ENCODE results near the gene RAB28. TPM values are rescaled to one million over a fixed set of nuclear protein-coding genes. Genes with fewer than 3 reads are reported as not detected.

RAB28 gene
- total and polyA plus RNA-seq, 5 donors = 17.1 to 27.6 (median 22.3) TPM

DNA sequence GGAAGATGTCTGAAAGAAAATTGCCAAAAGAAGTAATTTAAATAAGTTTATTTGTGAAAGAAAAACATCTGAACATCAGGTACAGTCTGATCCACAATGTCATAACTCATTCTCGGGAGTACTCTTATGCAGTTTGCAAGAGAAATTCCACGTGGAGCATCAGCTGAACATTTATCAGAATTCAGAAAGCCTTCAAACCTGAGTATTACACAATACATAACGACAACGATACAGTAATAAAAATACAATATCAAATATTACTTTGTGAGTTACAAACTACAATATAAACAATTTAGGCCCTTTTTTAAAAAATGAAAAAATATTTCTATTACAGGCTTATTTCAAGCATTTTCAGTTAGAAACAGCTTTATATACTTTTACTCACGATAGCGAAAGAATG, 116.4 kb downstream of the RAB28 start:
- Histone ChIP-seq H3K27me3 (ENCODE audit: control insufficient read depth, insufficient read depth) (no peaks in the 10 kb centered on the region), H3K9me3 (ENCODE audit: control insufficient read depth, low read length) (no peaks in the 10 kb centered on the region), H3K27ac (ENCODE audit: low read length) (no peak overlapping the region), H3K4me3 (ENCODE audit: low read length) (no peak overlapping the region), H3K4me1 (ENCODE audit: control insufficient read depth, insufficient read depth, low read length) (peaks cover 1% of the 10 kb centered on the region)
- intact Hi-C loops (cut with DNase I) = no loop called here
- ATAC-seq (no peak), DNase-seq (no peak)
- 97% methylated on average over 6 of the region's 6 CpGs for WGBS

DNA sequence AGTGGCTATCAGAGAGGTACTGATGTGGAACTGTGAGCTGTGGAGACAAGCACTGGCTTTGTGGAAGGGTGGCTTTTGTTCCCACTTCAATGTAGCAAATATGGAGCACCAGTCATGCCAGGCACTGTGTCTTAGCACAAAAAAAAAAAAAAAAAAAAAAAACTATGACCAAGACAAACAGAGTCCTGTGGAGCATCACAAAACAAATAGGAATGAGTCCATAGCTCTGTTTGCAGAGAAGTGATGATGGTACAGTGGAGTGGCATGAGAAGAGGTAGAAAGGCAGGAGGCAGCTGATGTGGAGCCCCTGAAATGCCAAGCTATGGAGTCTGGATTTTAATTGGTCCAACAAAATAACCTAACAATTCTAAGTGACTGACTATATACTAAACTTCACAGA, 116.9 kb downstream of the RAB28 start:
- Histone ChIP-seq H3K27ac (ENCODE audit: low read length) (no peak overlapping the region), H3K4me3 (ENCODE audit: low read length) (no peak overlapping the region), H3K9me3 (ENCODE audit: control insufficient read depth, low read length) (no peaks in the 10 kb centered on the region), H3K4me1 (ENCODE audit: control insufficient read depth, insufficient read depth, low read length) (peaks cover 1% of the 10 kb centered on the region), H3K27me3 (ENCODE audit: control insufficient read depth, insufficient read depth) (no peaks in the 10 kb centered on the region)
- DNase-seq = no peak
- intact Hi-C loops (cut with DNase I) = no loop called here
- ATAC-seq = no peak

GRCh38 chr4:13365195-13365594, 118.9 kb downstream of the RAB28 start:
- WGBS = 59% methylated on average over 3 of the region's 3 CpGs
- Histone ChIP-seq H3K4me1 (ENCODE audit: control insufficient read depth, insufficient read depth, low read length) (peaks cover 1% of the 10 kb centered on the region), H3K27me3 (ENCODE audit: control insufficient read depth, insufficient read depth) (no peaks in the 10 kb centered on the region), H3K4me3 (ENCODE audit: low read length) (no peak overlapping the region), H3K27ac (ENCODE audit: low read length) (no peak overlapping the region), H3K9me3 (ENCODE audit: control insufficient read depth, low read length) (no peaks in the 10 kb centered on the region)
- intact Hi-C loops (cut with DNase I) = no loop called here
- DNase-seq (no peak), ATAC-seq (no peak)

- WGBS = 94% methylated on average over 6 of the region's 6 CpGs
- no peaks in the 10 kb centered on the region for H3K9me3 ChIP-seq (ENCODE audit: control insufficient read depth, low read length)
- peaks cover 1% of the 10 kb centered on the region for H3K4me1 ChIP-seq (ENCODE audit: control insufficient read depth, insufficient read depth, low read length)
- DNase-seq = peak in 1 of 3 donors; percentile 29
- no peak overlapping the region for H3K4me3 ChIP-seq (ENCODE audit: low read length)
- H3K27ac ChIP-seq (ENCODE audit: low read length) = no peak overlapping the region
- intact Hi-C loops (cut with DNase I) = no loop called here
- H3K27me3 ChIP-seq (ENCODE audit: control insufficient read depth, insufficient read depth) = no peaks in the 10 kb centered on the region
- no peak for ATAC-seq
Measured at GRCh38 chr4:13364653-13365052, 119.5 kb downstream of the RAB28 start.

DNA sequence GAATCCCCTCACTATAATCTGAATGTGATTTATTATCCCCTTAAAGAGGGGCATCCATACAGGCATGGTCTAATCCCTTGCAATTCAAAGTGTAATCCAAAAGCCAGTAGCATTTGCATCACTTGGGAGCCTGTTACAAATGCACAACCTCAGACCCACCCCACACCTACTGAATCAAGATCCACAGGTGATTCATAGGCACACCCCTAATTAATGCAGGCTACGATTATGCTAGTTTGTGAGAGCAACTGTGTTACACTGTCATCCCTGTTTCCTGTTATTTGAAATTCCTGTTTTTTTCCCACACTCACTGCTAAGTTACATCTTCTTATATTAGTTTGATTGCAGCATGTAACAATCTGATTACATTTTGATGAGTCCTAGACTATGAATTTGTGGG, 120.0 kb downstream of the RAB28 start:
- H3K27me3 ChIP-seq (ENCODE audit: control insufficient read depth, insufficient read depth) = no peaks in the 10 kb centered on the region
- ATAC-seq = no peak
- DNase-seq = no peak
- H3K9me3 ChIP-seq (ENCODE audit: control insufficient read depth, low read length) = no peaks in the 10 kb centered on the region
- H3K4me3 ChIP-seq (ENCODE audit: low read length) = no peak overlapping the region
- WGBS = 95% methylated on average over 1 of the region's 1 CpG
- intact Hi-C loops (cut with DNase I) = no loop called here
- peaks cover 1% of the 10 kb centered on the region for H3K4me1 ChIP-seq (ENCODE audit: control insufficient read depth, insufficient read depth, low read length)
- no peak overlapping the region for H3K27ac ChIP-seq (ENCODE audit: low read length)

DNA sequence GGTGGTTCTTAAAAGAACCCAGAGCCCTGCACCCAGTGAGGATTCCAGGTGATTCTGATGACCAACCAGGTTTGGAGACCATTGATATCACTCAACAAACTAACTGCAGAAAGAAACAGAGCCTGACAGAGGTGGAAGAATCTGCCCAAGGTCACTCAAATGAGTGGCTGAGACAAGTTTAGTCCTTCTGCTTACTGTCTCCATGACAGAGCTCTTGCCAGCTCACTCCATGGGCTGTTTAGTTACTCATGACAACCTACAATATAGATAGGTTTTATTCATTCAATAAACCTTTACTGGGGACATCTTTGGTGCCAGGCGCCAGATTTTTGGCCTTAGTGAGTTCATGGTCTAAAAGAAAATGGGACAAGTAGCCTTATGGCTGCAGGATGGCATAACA, 124.3 kb downstream of the RAB28 start:
- intact Hi-C loops (cut with DNase I) = no loop called here
- WGBS = 99% methylated on average over 1 of the region's 1 CpG
- DNase-seq (no peak), ATAC-seq (no peak)
- no peak overlapping the region for H3K27ac ChIP-seq (ENCODE audit: low read length)
- peaks cover 2% of the 10 kb centered on the region for H3K4me1 ChIP-seq (ENCODE audit: control insufficient read depth, insufficient read depth, low read length)
- H3K9me3 ChIP-seq (ENCODE audit: control insufficient read depth, low read length) = no peaks in the 10 kb centered on the region
- H3K4me3 ChIP-seq (ENCODE audit: low read length) = no peak overlapping the region
- H3K27me3 ChIP-seq (ENCODE audit: control insufficient read depth, insufficient read depth) = no peaks in the 10 kb centered on the region

DNA sequence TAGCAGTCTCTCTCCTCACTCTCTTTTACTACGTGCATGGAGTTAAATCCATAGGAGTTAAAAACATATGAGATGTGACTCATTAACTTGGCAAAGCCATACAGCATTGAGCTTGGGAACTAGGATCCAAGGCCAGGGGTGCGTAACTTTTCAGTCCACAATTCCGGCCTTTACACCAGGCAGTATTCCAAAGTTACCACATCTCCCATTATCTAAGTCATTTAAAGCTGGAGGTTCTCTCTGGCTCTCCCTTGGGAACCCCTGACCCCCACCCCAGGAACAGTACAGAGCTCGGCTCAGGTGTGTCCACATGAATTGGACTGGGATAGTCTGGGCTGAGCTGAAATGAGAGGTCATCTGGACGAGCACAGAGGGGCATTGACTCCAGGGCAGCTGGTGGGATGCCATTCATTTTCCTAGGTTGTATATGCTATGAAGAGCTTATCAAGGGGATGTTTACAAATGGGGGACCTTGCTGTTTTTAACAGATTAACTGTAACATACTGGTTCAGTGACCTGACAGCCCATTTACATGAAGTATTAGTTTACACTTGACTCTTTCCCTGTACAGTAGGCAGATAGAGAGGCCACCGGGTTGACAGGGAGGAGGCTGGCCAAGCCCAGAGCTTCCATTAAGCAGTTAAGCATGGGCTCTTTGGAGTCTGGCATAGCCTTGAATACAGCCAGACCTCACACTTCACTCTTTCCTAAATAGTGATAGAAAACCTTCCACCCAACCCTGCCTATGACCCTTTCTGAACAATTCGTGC, 128.8 kb downstream of the RAB28 start:
- Histone ChIP-seq H3K4me3 (ENCODE audit: low read length) (no peak overlapping the region), H3K4me1 (ENCODE audit: control insufficient read depth, insufficient read depth, low read length) (peaks cover 2% of the 10 kb centered on the region), H3K27ac (ENCODE audit: low read length) (no peak overlapping the region), H3K9me3 (ENCODE audit: control insufficient read depth, low read length) (no peaks in the 10 kb centered on the region), H3K27me3 (ENCODE audit: control insufficient read depth, insufficient read depth) (no peaks in the 10 kb centered on the region)
- no peak for ATAC-seq
- 63% methylated on average over 7 of the region's 7 CpGs for whole genome bisulfite sequencing
- intact Hi-C loops (cut with DNase I) = no loop called here
- no peak for DNase-seq

DNA sequence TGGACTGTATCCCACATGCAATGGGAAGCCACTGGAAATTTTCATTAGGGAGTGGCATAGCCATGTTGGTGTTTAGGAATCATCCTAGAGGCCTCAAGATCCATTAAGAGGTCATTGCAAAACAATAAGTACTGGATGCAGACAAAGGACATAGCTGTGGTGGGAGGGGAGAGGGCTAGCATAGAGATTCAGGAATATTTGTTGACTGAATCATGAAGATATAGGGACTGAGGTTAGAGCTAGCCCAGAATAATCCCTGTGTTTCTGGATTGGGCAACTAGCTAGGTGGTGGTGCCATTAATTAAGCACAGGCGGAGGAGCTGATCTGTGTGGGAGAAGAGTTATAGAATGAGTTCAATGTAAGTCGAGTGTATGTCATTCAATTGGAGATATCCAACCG, 135.0 kb downstream of the RAB28 start:
- H3K27me3 ChIP-seq (ENCODE audit: control insufficient read depth, insufficient read depth) = no peaks in the 10 kb centered on the region
- H3K4me1 ChIP-seq (ENCODE audit: control insufficient read depth, insufficient read depth, low read length) = no peaks in the 10 kb centered on the region
- no peaks in the 10 kb centered on the region for H3K9me3 ChIP-seq (ENCODE audit: control insufficient read depth, low read length)
- no peak for DNase-seq
- WGBS = 95% methylated on average over 3 of the region's 3 CpGs
- ATAC-seq = no peak
- no peak overlapping the region for H3K27ac ChIP-seq (ENCODE audit: low read length)
- intact Hi-C loops (cut with DNase I) = no loop called here
- no peak overlapping the region for H3K4me3 ChIP-seq (ENCODE audit: low read length)

DNA sequence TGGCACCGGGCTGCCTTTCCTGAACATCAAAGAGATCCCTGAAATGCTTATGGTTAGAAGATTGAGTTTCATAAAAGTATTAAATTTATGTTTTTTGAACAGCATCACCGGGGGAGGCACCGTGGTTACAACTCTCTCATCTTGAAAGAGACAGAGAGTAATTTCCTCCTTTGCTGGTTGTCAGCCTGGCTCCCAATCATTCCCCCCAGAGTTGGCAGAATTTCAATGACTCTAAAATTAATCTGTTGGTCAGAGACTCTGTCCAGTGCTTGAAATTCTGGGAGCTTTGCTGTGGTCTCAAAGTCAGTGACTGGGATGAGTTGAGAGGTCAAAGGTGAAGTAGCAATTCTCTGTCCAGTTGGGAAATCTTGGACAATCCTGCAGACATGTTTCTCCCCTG, 135.9 kb downstream of the RAB28 start:
- Histone ChIP-seq H3K4me1 (ENCODE audit: control insufficient read depth, insufficient read depth, low read length) (no peaks in the 10 kb centered on the region), H3K27ac (ENCODE audit: low read length) (no peak overlapping the region), H3K27me3 (ENCODE audit: control insufficient read depth, insufficient read depth) (no peaks in the 10 kb centered on the region), H3K4me3 (ENCODE audit: low read length) (no peak overlapping the region), H3K9me3 (ENCODE audit: control insufficient read depth, low read length) (no peaks in the 10 kb centered on the region)
- intact Hi-C loops (cut with DNase I) = no loop called here
- no peak for DNase-seq
- no peak for ATAC-seq
- WGBS = 83% methylated on average over 3 of the region's 3 CpGs

DNA sequence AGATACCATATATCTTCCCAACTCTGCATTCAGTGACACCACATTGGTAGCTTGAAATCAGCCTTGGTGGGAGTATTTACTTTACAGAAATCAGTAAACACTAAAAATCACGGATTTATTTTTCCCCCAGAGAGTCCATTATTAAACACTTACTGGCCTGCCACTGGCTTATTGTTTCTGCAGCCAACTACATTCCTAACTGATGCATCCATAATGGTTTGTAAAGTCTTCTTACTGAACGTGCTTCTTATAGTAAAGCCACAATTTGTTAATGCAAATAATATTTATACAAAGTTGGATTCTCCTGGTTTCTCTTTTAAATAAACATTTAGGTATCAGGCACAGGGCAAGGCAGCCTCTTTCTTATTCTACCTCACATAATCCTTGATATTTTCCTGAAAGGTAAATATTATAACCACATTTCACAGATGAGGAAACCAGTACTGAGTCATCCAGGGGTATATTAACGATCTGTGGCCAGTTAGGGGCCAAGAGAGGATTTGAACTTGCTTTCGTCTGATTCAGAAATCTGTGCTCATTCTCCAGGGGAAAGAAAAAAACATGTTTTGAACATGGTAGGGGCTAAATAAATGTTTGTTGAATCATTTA, 136.5 kb downstream of the RAB28 start:
- no peaks in the 10 kb centered on the region for H3K9me3 ChIP-seq (ENCODE audit: control insufficient read depth, low read length)
- no peak overlapping the region for H3K4me3 ChIP-seq (ENCODE audit: low read length)
- ATAC-seq (no peak), DNase-seq (no peak)
- 85% methylated on average over 4 of the region's 4 CpGs for WGBS
- intact Hi-C loops (cut with DNase I) = no loop called here
- no peaks in the 10 kb centered on the region for H3K27me3 ChIP-seq (ENCODE audit: control insufficient read depth, insufficient read depth)
- H3K4me1 ChIP-seq (ENCODE audit: control insufficient read depth, insufficient read depth, low read length) = no peaks in the 10 kb centered on the region
- no peak overlapping the region for H3K27ac ChIP-seq (ENCODE audit: low read length)

DNA sequence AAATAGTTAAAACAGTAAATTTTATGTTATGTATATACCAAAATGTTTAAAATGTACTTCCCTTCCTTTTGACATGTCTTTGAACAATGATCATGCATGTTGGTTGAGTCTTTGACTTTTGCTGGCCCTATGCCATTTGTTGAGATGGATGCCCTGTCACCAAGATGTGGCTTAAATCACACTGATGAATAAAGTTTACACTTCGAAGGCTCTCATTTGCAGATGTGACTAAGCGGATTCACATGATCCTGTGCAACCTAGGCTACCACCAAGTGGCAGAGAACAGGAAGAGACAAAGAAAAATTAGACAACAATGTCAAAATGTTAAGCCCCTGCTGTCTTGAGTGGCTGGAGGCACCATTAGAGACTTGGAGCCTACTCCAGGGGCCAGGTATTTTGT, 139.9 kb downstream of the RAB28 start:
- H3K9me3 ChIP-seq (ENCODE audit: control insufficient read depth, low read length) = no peaks in the 10 kb centered on the region
- no peaks in the 10 kb centered on the region for H3K4me1 ChIP-seq (ENCODE audit: control insufficient read depth, insufficient read depth, low read length)
- ATAC-seq (no peak), DNase-seq (no peak)
- H3K27ac ChIP-seq (ENCODE audit: low read length) = no peak overlapping the region
- WGBS = 87% methylated on average over 2 of the region's 2 CpGs
- intact Hi-C loops (cut with DNase I) = no loop called here
- H3K4me3 ChIP-seq (ENCODE audit: low read length) = no peak overlapping the region
- no peaks in the 10 kb centered on the region for H3K27me3 ChIP-seq (ENCODE audit: control insufficient read depth, insufficient read depth)

GRCh38 chr4:13340672-13341071, 143.5 kb downstream of the RAB28 start:
- no peaks in the 10 kb centered on the region for H3K27me3 ChIP-seq (ENCODE audit: control insufficient read depth, insufficient read depth)
- no peak for DNase-seq
- H3K27ac ChIP-seq (ENCODE audit: low read length) = no peak overlapping the region
- no peaks in the 10 kb centered on the region for H3K9me3 ChIP-seq (ENCODE audit: control insufficient read depth, low read length)
- intact Hi-C loops (cut with DNase I) = no loop called here
- no peak for ATAC-seq
- no peak overlapping the region for H3K4me3 ChIP-seq (ENCODE audit: low read length)
- H3K4me1 ChIP-seq (ENCODE audit: control insufficient read depth, insufficient read depth, low read length) = no peaks in the 10 kb centered on the region

Measured in right cardiac atrium (tissue), 5 donors.